Endodermal cell (in vitro differentiated cells): ENCODE data around the gene MAPK8IP1. TPM values are rescaled to one million over a fixed set of nuclear protein-coding genes. Genes with fewer than 3 reads are reported as not detected.

ENCODE experiments used
- DNase-seq: peaks from one replicate; pipeline ENCODE4 v3.0.0-alpha.2; 2017
- H3K27ac ChIP-seq: 2 replicates; pipeline ENCODE4 v1.5.1; 2013; ENCODE audit warnings: mild to moderate bottlenecking, low read depth, low read length, moderate library complexity
- H3K27me3 ChIP-seq: 2 replicates; pipeline ENCODE4 v1.6.1; 2013; ENCODE audit warnings: mild to moderate bottlenecking, low read length, moderate library complexity; ENCODE audit not compliant: insufficient read depth, control insufficient read depth, poor library complexity, severe bottlenecking
- H3K36me3 ChIP-seq: 2 replicates; pipeline ENCODE4 v1.7.0; 2013; ENCODE audit warnings: mild to moderate bottlenecking, low read length, moderate library complexity; ENCODE audit not compliant: control insufficient read depth, insufficient read depth
- H3K4me1 ChIP-seq: one replicate; pipeline ENCODE4 v1.7.0; 2013; ENCODE audit warnings: low read length; ENCODE audit not compliant: control insufficient read depth, insufficient read depth
- H3K4me3 ChIP-seq: 2 replicates; pipeline ENCODE4 v1.5.1; 2013; ENCODE audit warnings: mild to moderate bottlenecking, low read length, moderate library complexity
- H3K9ac ChIP-seq: 2 replicates; pipeline ENCODE4 v1.6.1; 2013; ENCODE audit warnings: mild to moderate bottlenecking, low read length, moderate library complexity; ENCODE audit not compliant: poor library complexity, severe bottlenecking; ENCODE audit errors: extremely low read depth
- H3K9me3 ChIP-seq: 2 replicates; pipeline ENCODE4 v1.6.1; 2013; ENCODE audit warnings: mild to moderate bottlenecking, low read length, moderate library complexity; ENCODE audit not compliant: control insufficient read depth
- H3K27ac Mint-ChIP-seq: 2 replicates; pipeline ENCODE4 v1.8.0; 2020; ENCODE audit warnings: mixed read lengths
- H3K27me3 Mint-ChIP-seq: 2 replicates; pipeline ENCODE4 v1.8.0; 2021; ENCODE audit warnings: mild to moderate bottlenecking, mixed read lengths; ENCODE audit not compliant: insufficient read depth
- H3K36me3 Mint-ChIP-seq: 2 replicates; pipeline ENCODE4 v1.8.0; 2020; ENCODE audit warnings: low read depth, mixed read lengths
- H3K4me1 Mint-ChIP-seq: 2 replicates; pipeline ENCODE4 v1.8.0; 2020; ENCODE audit warnings: mixed read lengths
- H3K4me3 Mint-ChIP-seq: 2 replicates; pipeline ENCODE4 v1.8.0; 2020; ENCODE audit warnings: mild to moderate bottlenecking, moderate library complexity, mixed read lengths
- H3K9me3 Mint-ChIP-seq: 2 replicates; pipeline ENCODE4 v1.8.0; 2020; ENCODE audit warnings: mild to moderate bottlenecking, mixed read lengths
- CTCF ChIP-seq: fragments of 200-600 bp; sonication (generic); conservative IDR thresholded peaks from 2 replicates; pipeline ENCODE4 v1.5.0; 2021; ENCODE audit warnings: antibody characterized with exemption, mild to moderate bottlenecking
- WGBS, 2 experiments: methylation state at CpG; one replicate each; pipeline versions ENCODE4 v1.1.5 to v1.1.7; 2013; ENCODE audit warnings: missing lambda C conversion rate in 2 of 2, mixed read lengths in 1 of 2; ENCODE audit not compliant: insufficient coverage in 1 of 2, insufficient read length in 1 of 2; 5-methylcytosine and 5-hydroxymethylcytosine counted together
- total RNA-seq, 2 donors: library from RNA; stranded (reverse); fragmentation: NEBNext Ultra II Directional in 1 of 2; extraction: Animal tissue kit (Norgen Biotek cat#: 25700) in 1 of 2; gene quantifications; 2 replicates in 1 of 2; 3 replicates in 1 of 2; pipeline ENCODE4 v1.2.1, GENCODE V29; 2021

Gene MAPK8IP1
- total RNA-seq, 2 donors from 2014 or later = 11.2 to 12.8 TPM

- H3K9me3 ChIP-seq = no peaks in the 10 kb centered on the region
- H3K36me3 ChIP-seq = no peaks in the 10 kb centered on the region
- Mint-ChIP-seq H3K4me1 (peaks cover 14% of the 10 kb centered on the region), H3K4me3 (peak within 1 kb of the TSS; percentile 71), H3K9me3 (no peaks in the 10 kb centered on the region), H3K27ac (peak within 1 kb of the TSS; percentile 85), H3K27me3 (peaks cover 45% of the 10 kb centered on the region), H3K36me3 (no peaks in the 10 kb centered on the region)
- WGBS, 2 experiments = 0 to 1% methylated on average over 42 to 75 of the region's 75 CpGs
- H3K27me3 ChIP-seq = peaks cover 41% of the 10 kb centered on the region
- peak; percentile 100 for DNase-seq
- peaks cover 9% of the 10 kb centered on the region for H3K4me1 ChIP-seq
- TF ChIP-seq CTCF = no peak
- peak within 1 kb of the TSS; percentile 86 for H3K27ac ChIP-seq
- peak within 1 kb of the TSS; percentile 97 for H3K4me3 ChIP-seq
- H3K9ac ChIP-seq = peak within 1 kb of the TSS; percentile 94
Measured at GRCh38 chr11:45846974-45847910, 38.2 kb upstream of the MAPK8IP1 start, which contains the start of gene CRY2. Gene CRY2 (plus strand): TSS chr11:45847475. CDS start chr11:45847491, 16 bp downstream.

- H3K4me1 ChIP-seq = peaks cover 9% of the 10 kb centered on the region
- H3K4me3 Mint-ChIP-seq = peak overlapping the region; percentile 71
- peak overlapping the region; percentile 94 for H3K9ac ChIP-seq
- H3K4me3 ChIP-seq = peak overlapping the region; percentile 97
- peak overlapping the region; percentile 85 for H3K27ac Mint-ChIP-seq
- no peaks in the 10 kb centered on the region for H3K9me3 Mint-ChIP-seq
- peak; percentile 34 for TF ChIP-seq CTCF
- H3K4me1 Mint-ChIP-seq = peaks cover 17% of the 10 kb centered on the region
- H3K36me3 ChIP-seq = no peaks in the 10 kb centered on the region
- no peaks in the 10 kb centered on the region for H3K9me3 ChIP-seq
- 1 to 3% methylated on average over 13 to 16 of the region's 16 CpGs for WGBS, 2 experiments
- H3K27me3 ChIP-seq = peaks cover 35% of the 10 kb centered on the region
- H3K36me3 Mint-ChIP-seq = no peaks in the 10 kb centered on the region
- peak overlapping the region; percentile 86 for H3K27ac ChIP-seq
- H3K27me3 Mint-ChIP-seq = peaks cover 39% of the 10 kb centered on the region
- DNase-seq = peak; percentile 80
Measured at GRCh38 chr11:45847911-45848316, 37.5 kb upstream of the MAPK8IP1 start.

GRCh38 chr11:45848654-45849081 lies 36.8 kb upstream of the MAPK8IP1 start:
- no peaks in the 10 kb centered on the region for H3K36me3 ChIP-seq
- DNase-seq = no peak
- Mint-ChIP-seq H3K9me3 (no peaks in the 10 kb centered on the region), H3K4me3 (peak overlapping the region; percentile 71), H3K36me3 (no peaks in the 10 kb centered on the region), H3K4me1 (peaks cover 14% of the 10 kb centered on the region), H3K27me3 (peaks cover 36% of the 10 kb centered on the region), H3K27ac (no peak overlapping the region)
- peaks cover 33% of the 10 kb centered on the region for H3K27me3 ChIP-seq
- no peaks in the 10 kb centered on the region for H3K9me3 ChIP-seq
- WGBS, 2 experiments = 63 to 73% methylated on average over 3 to 8 of the region's 8 CpGs
- H3K4me1 ChIP-seq = peaks cover 9% of the 10 kb centered on the region
- peak overlapping the region; percentile 97 for H3K4me3 ChIP-seq
- no peak overlapping the region for H3K27ac ChIP-seq
- no peak for TF ChIP-seq CTCF
- no peak overlapping the region for H3K9ac ChIP-seq
